ENCODE results near the gene SUN1. TPM values are rescaled to one million over a fixed set of nuclear protein-coding genes. Genes with fewer than 3 reads are reported as not detected.

Gene SUN1
- total RNA-seq, 2 experiments from 2014 or later, result 67.8 to 74.4 TPM

GRCh38 chr7:828793-829561 lies 3.3 kb upstream of the SUN1 start:
- Mint-ChIP-seq H3K4me3 (no peak overlapping the region), H3K27ac (no peak overlapping the region), H3K36me3 (ENCODE audit: low read depth) (peaks cover 13% of the 10 kb centered on the region), H3K27me3 (ENCODE audit: low read depth) (no peaks in the 10 kb centered on the region), H3K9me3 (no peaks in the 10 kb centered on the region), H3K4me1 (ENCODE audit: low read depth) (peaks cover 62% of the 10 kb centered on the region)
- no peak for DNase-seq
- intact Hi-C loops (cut with micrococcal nuclease), result no loop called here
- CTCF ChIA-PET, result no interaction called here

GRCh38 chr7:830069-830468 lies 2.2 kb upstream of the SUN1 start:
- intact Hi-C loops (cut with micrococcal nuclease), result loop anchor here (2.0 to 5.0 kb wide), 3 partner anchors 103 to 468 kb away; partner anchors contain the start of genes DNAAF5 and PRKAR1B
- H3K9me3 Mint-ChIP-seq, result no peaks in the 10 kb centered on the region
- no peaks in the 10 kb centered on the region for H3K27me3 Mint-ChIP-seq (ENCODE audit: low read depth)
- H3K27ac Mint-ChIP-seq, result peak overlapping the region; percentile 99
- CTCF ChIA-PET, result no interaction called here
- H3K4me3 Mint-ChIP-seq, result no peak overlapping the region
- peaks cover 63% of the 10 kb centered on the region for H3K4me1 Mint-ChIP-seq (ENCODE audit: low read depth)
- DNase-seq, result no peak
- H3K36me3 Mint-ChIP-seq (ENCODE audit: low read depth), result peaks cover 13% of the 10 kb centered on the region

- intact Hi-C loops (cut with micrococcal nuclease), result loop anchor here (1.0 to 5.0 kb wide), 11 partner anchors 11 to 469 kb away; partner anchors contain the start of genes DNAAF5, GET4 and PRKAR1B
- Mint-ChIP-seq H3K9me3 (no peaks in the 10 kb centered on the region), H3K4me3 (peak overlapping the region; percentile 73), H3K27me3 (ENCODE audit: low read depth) (no peaks in the 10 kb centered on the region), H3K36me3 (ENCODE audit: low read depth) (peaks cover 9% of the 10 kb centered on the region), H3K27ac (peak overlapping the region; percentile 99), H3K4me1 (ENCODE audit: low read depth) (peaks cover 68% of the 10 kb centered on the region)
- CTCF ChIA-PET, result interaction anchor here (0.6 to 1.7 kb wide), 9 partner anchors 13 to 201 kb away, joined by 3 to 9 read pairs (median 3); no protein-coding TSS in a partner anchor
- DNase-seq, result peak; percentile 53
These were observed 595 bp upstream of the SUN1 start for GRCh38 chr7:831596-832166.

GRCh38 chr7:832968-833424 lies 720 bp downstream of the SUN1 start:
- Mint-ChIP-seq H3K27ac (peak overlapping the region; percentile 99), H3K36me3 (ENCODE audit: low read depth) (peaks cover 7% of the 10 kb centered on the region), H3K4me1 (ENCODE audit: low read depth) (peaks cover 71% of the 10 kb centered on the region), H3K4me3 (peak overlapping the region; percentile 73), H3K9me3 (no peaks in the 10 kb centered on the region), H3K27me3 (ENCODE audit: low read depth) (no peaks in the 10 kb centered on the region)
- intact Hi-C loops (cut with micrococcal nuclease), result loop anchor here (1.0 to 5.0 kb wide), 9 partner anchors 13 to 471 kb away; no protein-coding TSS in a partner anchor
- CTCF ChIA-PET, result interaction anchor here (1.1 kb wide), 1 partner anchor 501 kb away, joined by 3 read pairs; no protein-coding TSS in a partner anchor
- no peak for DNase-seq

GRCh38 chr7:833601-834258 lies 1.5 kb downstream of the SUN1 start:
- peak overlapping the region; percentile 36 for H3K27ac Mint-ChIP-seq
- CTCF ChIA-PET, result interaction anchor here (1.1 to 1.2 kb wide), 2 partner anchors 15 to 502 kb away, joined by 3 read pairs; no protein-coding TSS in a partner anchor
- no peaks in the 10 kb centered on the region for H3K9me3 Mint-ChIP-seq
- no peak overlapping the region for H3K4me3 Mint-ChIP-seq
- DNase-seq, result no peak
- intact Hi-C loops (cut with micrococcal nuclease), result loop anchor here (2.0 to 5.0 kb wide), 4 partner anchors 89 to 471 kb away; no protein-coding TSS in a partner anchor
- H3K4me1 Mint-ChIP-seq (ENCODE audit: low read depth), result peaks cover 67% of the 10 kb centered on the region
- H3K36me3 Mint-ChIP-seq (ENCODE audit: low read depth), result peaks cover 7% of the 10 kb centered on the region
- no peaks in the 10 kb centered on the region for H3K27me3 Mint-ChIP-seq (ENCODE audit: low read depth)

GRCh38 chr7:834277-834676 lies 2.0 kb downstream of the SUN1 start:
- H3K27ac Mint-ChIP-seq, result no peak overlapping the region
- no peaks in the 10 kb centered on the region for H3K9me3 Mint-ChIP-seq
- DNase-seq, result no peak
- H3K27me3 Mint-ChIP-seq (ENCODE audit: low read depth), result no peaks in the 10 kb centered on the region
- peaks cover 62% of the 10 kb centered on the region for H3K4me1 Mint-ChIP-seq (ENCODE audit: low read depth)
- H3K4me3 Mint-ChIP-seq, result no peak overlapping the region
- CTCF ChIA-PET, result interaction anchor here (1.2 to 1.3 kb wide), 2 partner anchors 14 to 39 kb away, joined by 3 to 4 read pairs; no protein-coding TSS in a partner anchor
- intact Hi-C loops (cut with micrococcal nuclease), result loop anchor here (5.0 kb wide), 2 partner anchors 232 to 472 kb away; no protein-coding TSS in a partner anchor
- peaks cover 7% of the 10 kb centered on the region for H3K36me3 Mint-ChIP-seq (ENCODE audit: low read depth)

- intact Hi-C loops (cut with micrococcal nuclease), result no loop called here
- no peaks in the 10 kb centered on the region for H3K9me3 Mint-ChIP-seq
- peak overlapping the region; percentile 37 for H3K27ac Mint-ChIP-seq
- peaks cover 12% of the 10 kb centered on the region for H3K36me3 Mint-ChIP-seq (ENCODE audit: low read depth)
- CTCF ChIA-PET, result interaction anchor here (1.2 to 1.3 kb wide), 2 partner anchors 13 to 38 kb away, joined by 3 to 4 read pairs; no protein-coding TSS in a partner anchor
- H3K4me1 Mint-ChIP-seq (ENCODE audit: low read depth), result peaks cover 57% of the 10 kb centered on the region
- no peak overlapping the region for H3K4me3 Mint-ChIP-seq
- H3K27me3 Mint-ChIP-seq (ENCODE audit: low read depth), result no peaks in the 10 kb centered on the region
- no peak for DNase-seq
These were observed 2.7 kb downstream of the SUN1 start for GRCh38 chr7:835021-835420.

- CTCF ChIA-PET, result interaction anchor here (1.3 to 1.7 kb wide), 2 partner anchors 37 to 52 kb away, joined by 4 read pairs; no protein-coding TSS in a partner anchor
- intact Hi-C loops (cut with micrococcal nuclease), result no loop called here
- H3K4me1 Mint-ChIP-seq (ENCODE audit: low read depth), result peaks cover 50% of the 10 kb centered on the region
These were observed 3.5 kb downstream of the SUN1 start for GRCh38 chr7:835485-836401.

GRCh38 chr7:836429-836828 lies 4.2 kb downstream of the SUN1 start:
- DNase-seq, result no peak
- no peak overlapping the region for H3K4me3 Mint-ChIP-seq
- intact Hi-C loops (cut with micrococcal nuclease), result no loop called here
- no peaks in the 10 kb centered on the region for H3K9me3 Mint-ChIP-seq
- H3K4me1 Mint-ChIP-seq (ENCODE audit: low read depth), result peaks cover 43% of the 10 kb centered on the region
- no peaks in the 10 kb centered on the region for H3K27me3 Mint-ChIP-seq (ENCODE audit: low read depth)
- CTCF ChIA-PET, result interaction anchor here (1.7 kb wide), 1 partner anchor 53 kb away, joined by 4 read pairs; no protein-coding TSS in a partner anchor
- H3K36me3 Mint-ChIP-seq (ENCODE audit: low read depth), result peaks cover 15% of the 10 kb centered on the region
- peak overlapping the region; percentile 37 for H3K27ac Mint-ChIP-seq

More at GRCh38 chr7:835485-836401, 3.5 kb downstream of the SUN1 start:
- Mint-ChIP-seq H3K27ac (peak overlapping the region; percentile 37), H3K27me3 (ENCODE audit: low read depth) (no peaks in the 10 kb centered on the region), H3K36me3 (ENCODE audit: low read depth) (peaks cover 12% of the 10 kb centered on the region), H3K4me3 (peak overlapping the region; percentile 2), H3K9me3 (no peaks in the 10 kb centered on the region)
- peak; percentile 52 for DNase-seq

GRCh38 chr7:837001-837400 lies 4.7 kb downstream of the SUN1 start:
- Mint-ChIP-seq H3K27ac (no peak overlapping the region), H3K4me3 (no peak overlapping the region), H3K9me3 (no peaks in the 10 kb centered on the region), H3K4me1 (ENCODE audit: low read depth) (peaks cover 37% of the 10 kb centered on the region), H3K36me3 (ENCODE audit: low read depth) (peaks cover 17% of the 10 kb centered on the region), H3K27me3 (ENCODE audit: low read depth) (no peaks in the 10 kb centered on the region)
- intact Hi-C loops (cut with micrococcal nuclease), result no loop called here
- CTCF ChIA-PET, result interaction anchor here (1.7 kb wide), 1 partner anchor 53 kb away, joined by 4 read pairs; no protein-coding TSS in a partner anchor
- DNase-seq, result no peak

GRCh38 chr7:840001-840600 lies 7.8 kb downstream of the SUN1 start:
- H3K36me3 Mint-ChIP-seq (ENCODE audit: low read depth), result peaks cover 27% of the 10 kb centered on the region
- no peak for DNase-seq
- no peak overlapping the region for H3K27ac Mint-ChIP-seq
- intact Hi-C loops (cut with micrococcal nuclease), result no loop called here
- CTCF ChIA-PET, result interaction anchor here (0.7 kb wide), 1 partner anchor 40 kb away, joined by 3 read pairs; no protein-coding TSS in a partner anchor
- no peak overlapping the region for H3K4me3 Mint-ChIP-seq
- no peaks in the 10 kb centered on the region for H3K27me3 Mint-ChIP-seq (ENCODE audit: low read depth)
- peaks cover 18% of the 10 kb centered on the region for H3K4me1 Mint-ChIP-seq (ENCODE audit: low read depth)
- H3K9me3 Mint-ChIP-seq, result no peaks in the 10 kb centered on the region
